Activated CD8-positive, alpha-beta memory T cell treated with anti-CD3 and anti-CD28 coated beads, Interleukin-2, amount 50 U/mL, for 4 hours (primary cell): ENCODE measurements around the gene FXYD4.

ENCODE experiments used
- DNase-seq: peaks from one replicate; pipeline ENCODE4 v3.0.0-alpha.2; 2020

Gene FXYD4

GRCh38 chr10:43347997-43348396 is 23.4 kb upstream of the FXYD4 start:
- DNase-seq: no peak

DNA sequence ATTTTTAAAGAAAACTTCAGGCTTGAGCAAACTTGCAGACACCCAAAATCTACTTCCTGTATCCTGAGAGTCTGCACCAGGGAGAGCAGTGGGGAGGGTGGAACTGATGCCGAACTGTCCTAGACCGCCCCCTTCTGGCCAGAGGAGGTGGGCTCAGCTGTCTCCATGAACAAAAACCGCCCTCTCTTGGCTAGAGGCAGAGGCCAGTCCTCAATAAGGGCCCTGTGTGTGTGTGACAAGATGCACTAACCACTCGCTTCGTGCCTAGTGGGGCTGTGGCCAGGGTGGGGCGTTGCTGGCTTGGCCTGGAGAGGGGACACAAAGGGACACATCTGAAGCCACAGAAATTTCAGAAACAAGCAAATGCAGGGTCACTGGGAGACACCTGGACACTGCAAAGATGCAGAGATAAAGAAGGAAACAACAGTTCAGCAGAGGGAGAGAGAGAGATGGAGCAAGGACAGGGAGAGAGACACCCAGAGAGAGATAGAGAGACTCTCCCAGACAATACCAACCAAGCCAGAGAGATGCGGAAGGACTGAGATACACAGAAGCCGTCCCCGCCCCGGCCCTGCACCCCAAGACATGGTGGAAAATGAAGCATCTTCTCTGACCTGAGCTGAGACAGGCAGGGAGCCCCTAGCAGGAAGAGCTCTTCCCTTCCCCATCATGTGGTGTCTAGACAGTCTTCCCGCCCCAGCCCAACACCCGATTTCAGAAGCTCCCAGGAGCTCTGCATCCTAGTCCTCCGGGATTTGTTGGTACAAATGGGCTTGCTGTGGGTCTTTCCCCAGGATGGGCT is 22.7 kb upstream of the FXYD4 start:
- DNase-seq: peak; percentile 85

DNA sequence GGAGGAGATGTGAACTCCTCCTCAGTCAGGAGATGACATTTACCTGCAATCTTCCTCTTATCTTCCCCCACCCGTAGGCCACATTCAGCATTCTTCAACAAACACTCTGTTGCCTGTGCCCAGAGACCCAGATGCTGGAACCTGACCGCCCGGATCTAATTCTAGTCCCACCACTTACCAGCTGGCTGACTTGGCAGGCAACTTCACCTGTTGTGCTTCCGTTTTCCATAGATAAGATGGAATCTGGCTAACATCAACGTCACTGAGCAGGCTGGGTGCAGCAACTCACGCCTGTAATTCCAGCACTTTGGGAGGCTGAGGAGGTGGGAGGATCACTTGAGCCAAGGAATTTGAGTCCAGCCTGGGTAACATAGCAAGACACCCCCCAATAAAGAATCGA is 21.3 kb upstream of the FXYD4 start:
- no peak for DNase-seq

GRCh38 chr10:43350686-43351085 is 20.8 kb upstream of the FXYD4 start:
- DNase-seq: no peak

- no peak for DNase-seq
These were observed 20.1 kb upstream of the FXYD4 start for GRCh38 chr10:43351301-43351700.

DNA sequence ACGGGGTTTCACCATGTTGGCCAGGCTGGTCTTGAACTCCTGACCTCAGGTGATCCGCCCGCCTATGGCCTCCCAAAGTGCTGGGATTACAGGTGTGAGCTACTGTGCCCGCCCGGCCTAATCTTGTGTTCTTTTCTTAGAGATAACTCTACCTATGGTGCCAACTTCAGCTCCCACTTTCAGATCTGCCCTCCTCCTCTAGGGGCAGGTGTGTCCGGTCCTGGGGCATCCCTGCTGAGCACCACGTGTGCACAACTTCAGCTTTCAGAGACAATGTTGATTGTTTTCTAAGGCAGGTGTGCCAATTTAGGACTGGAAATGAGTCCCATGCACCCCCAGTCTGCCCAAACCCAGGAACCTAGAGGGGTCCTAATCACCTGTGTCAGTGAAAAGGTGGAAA is 18.5 kb upstream of the FXYD4 start:
- DNase-seq: no peak

- DNase-seq: no peak
These were observed 17.7 kb upstream of the FXYD4 start for GRCh38 chr10:43353495-43354329.

- DNase-seq: no peak
These were observed 17.2 kb upstream of the FXYD4 start for GRCh38 chr10:43354330-43354635.

GRCh38 chr10:43354879-43355380 is 16.5 kb upstream of the FXYD4 start:
- DNase-seq: no peak

- DNase-seq: no peak
These were observed 15.6 kb upstream of the FXYD4 start for GRCh38 chr10:43355749-43356371.

GRCh38 chr10:43360086-43360485 is 11.3 kb upstream of the FXYD4 start:
- no peak for DNase-seq

DNA sequence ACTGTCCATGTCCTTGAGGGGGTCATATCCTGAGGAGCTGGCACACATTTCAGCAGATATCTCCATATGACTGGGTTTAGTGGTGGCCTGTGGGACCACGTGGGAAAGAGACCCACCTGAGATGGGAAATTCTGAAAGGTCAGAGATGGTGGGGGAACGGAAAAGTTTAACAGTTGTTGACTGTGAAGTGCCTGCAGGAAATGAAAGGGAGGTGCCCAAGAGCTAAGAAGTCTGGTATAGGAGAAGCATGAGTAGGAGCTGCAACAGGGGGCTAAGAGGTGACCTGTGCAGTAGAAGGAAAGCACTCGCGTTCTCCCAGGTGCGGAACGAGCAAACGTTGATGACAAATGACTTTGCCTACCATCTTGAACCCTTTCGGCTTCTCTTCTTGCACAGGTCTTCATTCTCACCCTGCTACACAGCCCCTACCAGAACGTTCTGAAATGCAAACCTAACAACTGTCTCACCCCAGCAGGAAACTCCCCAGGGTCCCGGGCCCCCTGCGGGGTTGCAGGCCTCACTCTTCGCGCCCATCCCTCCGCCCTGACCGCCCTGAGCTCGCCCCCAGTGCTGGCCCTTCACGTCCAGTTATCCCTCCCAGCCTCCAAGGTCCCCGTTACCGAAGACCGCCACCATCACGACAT is 9.8 kb upstream of the FXYD4 start:
- peak; percentile 34 for DNase-seq

DNA sequence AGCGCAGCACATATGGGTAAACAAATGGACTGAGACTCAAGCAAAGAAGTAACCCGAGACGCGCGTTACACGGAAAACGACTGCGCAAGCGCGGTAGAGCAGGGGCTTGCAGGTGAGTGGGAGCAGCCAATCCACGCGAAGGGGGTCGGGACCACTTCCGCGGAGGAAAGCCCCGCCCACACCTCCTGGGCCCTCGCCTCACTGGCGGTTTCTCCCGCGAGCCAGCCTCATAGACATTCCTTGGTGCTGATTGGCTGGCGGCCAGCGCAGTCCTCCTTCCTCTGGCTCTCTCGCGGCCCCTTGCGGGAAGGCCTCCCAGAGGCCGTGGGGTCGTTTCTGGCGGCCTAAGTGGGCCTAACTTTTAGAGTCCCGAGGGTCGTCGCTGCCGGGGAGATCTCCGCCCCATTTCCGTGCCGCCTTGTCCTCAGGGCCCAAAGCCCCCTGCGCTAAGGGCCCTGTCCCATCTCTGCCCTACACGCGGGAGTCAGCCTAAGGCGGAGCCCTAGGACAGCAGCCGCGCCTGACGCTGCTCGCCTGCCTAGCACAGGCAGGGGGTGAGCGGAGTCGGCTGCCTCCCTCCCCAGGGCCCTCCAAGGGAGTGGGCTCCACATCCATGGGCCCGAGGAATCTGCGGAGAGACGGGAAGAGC is 9.1 kb upstream of the FXYD4 start:
- DNase-seq: peak; percentile 94

DNA sequence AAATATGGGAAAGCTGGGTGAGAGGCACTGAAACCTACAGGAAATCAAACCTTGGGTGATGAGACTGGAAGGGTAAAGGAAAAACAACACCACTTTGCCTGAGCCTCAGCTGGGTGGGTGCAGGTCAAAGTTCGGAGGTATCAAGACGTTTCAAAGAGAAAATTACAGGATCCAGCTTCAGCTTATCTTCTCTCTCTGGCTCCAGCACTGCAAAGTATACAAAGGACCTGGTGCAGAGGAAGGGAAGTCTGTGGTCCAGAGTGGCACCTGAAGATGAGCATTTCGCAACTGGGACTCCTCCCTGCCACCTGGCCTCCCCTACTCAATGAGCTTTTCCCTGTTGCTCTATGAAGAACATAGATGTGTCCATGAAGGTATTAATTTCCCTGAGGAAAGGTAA is 6.4 kb upstream of the FXYD4 start:
- no peak for DNase-seq

GRCh38 chr10:43369921-43370320 is 1.5 kb upstream of the FXYD4 start:
- DNase-seq: no peak

DNA sequence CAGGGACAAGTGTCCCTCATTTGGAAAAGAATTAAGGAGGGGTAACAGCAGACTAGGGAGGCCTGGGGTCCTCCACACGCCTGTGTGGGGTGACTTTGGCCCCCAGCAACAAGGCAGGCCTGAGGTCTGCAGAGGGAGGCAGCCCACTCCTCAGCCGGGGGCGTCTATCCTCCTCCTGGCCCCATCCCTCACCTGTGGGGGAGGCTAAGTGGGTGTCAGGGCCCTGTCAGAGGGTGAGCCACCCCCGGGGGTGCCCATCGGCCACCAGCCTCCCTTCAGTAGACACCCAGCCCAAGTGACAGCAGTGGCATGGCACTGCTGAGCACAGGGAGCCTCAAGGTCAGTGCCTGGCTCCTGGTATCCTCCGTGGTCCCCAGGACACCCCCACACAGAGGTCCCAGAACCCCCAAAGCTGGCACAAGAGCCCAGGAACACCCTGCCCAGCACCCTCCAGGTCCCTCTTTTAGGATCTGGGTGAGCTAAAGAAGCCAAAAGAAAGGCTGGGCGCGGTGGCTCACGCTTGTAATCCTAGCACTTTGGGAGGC is 693 bp upstream of the FXYD4 start:
- no peak for DNase-seq

DNA sequence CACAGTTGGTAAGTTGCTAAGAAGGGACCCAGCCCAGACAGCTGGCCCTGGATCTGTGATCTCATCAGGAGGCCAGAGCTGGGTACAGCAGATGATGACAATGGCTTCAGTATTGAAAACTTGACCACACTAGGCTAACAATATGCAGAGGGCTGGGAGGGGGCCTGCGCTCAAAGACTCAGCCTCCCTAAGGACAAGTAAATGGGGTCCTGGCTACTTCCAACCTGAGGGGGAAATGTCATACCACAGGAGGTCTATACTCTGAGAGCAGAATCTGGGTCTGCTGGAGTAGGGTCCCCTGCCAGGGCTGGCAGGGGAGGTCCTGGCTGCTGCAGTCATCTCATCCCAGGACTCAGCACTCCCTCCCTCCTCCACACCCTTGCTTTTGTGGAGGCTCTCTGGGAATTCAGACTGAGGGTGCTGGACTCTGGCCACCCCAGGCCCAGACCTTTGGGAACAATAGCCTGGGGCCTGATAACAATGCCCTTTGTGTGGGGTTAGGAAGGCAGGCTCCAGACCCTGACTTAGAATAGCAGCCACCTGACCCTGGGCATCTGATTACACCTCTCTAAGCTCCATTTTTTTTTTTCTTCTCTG is 1.4 kb downstream of the FXYD4 start:
- DNase-seq: no peak

DNA sequence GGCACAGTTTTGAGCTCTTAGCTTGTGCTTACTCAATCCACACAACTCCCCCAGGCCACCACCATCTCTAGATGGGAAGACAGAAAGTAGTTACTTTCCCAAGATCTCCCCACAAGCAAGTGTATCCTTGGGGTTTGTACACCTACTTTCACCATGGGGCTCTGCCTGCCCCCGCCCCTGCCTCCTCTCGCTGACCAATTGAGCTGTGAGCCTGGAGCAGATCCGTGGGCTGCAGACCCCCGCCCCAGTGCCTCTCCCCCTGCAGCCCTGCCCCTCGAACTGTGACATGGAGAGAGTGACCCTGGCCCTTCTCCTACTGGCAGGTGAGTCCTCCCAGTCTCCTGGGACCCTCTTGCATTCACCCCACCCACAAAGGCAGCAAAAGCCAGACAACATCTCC is 2.0 kb downstream of the FXYD4 start:
- DNase-seq: no peak

DNA sequence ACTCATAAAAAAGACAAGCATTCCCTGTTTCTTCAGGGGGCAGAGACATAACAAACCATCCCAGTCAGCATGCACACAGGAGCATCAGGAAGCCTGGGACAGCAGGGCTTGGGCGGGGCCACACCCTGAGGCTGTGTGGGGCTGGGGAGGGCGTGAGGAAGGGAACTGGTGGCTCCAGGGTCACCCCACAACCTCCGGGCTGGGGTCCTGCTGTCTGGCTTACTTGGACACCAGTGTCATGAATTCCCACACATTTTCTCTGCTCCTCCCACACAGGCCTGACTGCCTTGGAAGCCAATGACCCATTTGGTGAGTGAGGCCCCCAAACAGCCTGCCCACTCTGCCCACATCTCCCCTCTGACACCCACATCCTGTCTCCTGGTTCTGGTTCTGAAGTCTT is 2.8 kb downstream of the FXYD4 start:
- no peak for DNase-seq

DNA sequence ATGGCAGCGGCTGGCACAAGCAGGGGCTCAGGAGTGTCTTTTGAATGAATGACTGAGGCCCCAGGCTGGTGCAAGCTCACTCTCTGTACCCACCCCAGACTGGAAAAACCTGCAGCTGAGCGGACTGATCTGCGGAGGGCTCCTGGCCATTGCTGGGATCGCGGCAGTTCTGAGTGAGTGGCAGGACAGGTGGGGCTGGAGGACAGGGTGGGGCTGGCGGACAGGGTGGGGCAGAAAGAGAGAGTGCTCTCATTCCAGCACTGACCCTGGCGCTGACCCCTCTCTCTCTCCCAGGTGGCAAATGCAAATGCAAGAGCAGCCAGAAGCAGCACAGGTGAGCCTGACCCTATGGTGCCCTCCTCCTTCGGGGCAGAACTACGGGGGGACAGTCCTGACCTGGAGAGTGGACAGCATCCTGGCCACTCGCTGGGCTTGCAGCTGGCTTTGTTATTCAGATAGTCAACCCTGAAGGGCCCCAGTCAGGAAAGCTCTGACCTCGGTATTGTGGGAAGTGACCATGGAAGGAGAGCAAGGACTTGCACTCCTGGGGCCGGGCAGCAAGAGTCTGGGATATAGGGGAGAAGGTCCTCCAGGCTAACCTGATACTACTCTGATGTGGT is 4.1 kb downstream of the FXYD4 start:
- no peak for DNase-seq

- no peak for DNase-seq
These were observed 4.7 kb downstream of the FXYD4 start for GRCh38 chr10:43376046-43376635.
